ENCODE results near the gene UCHL5. TPM values are rescaled to one million over a fixed set of nuclear protein-coding genes. Genes with fewer than 3 reads are reported as not detected.

Gene UCHL5
- total RNA-seq, 4 donors from 2014 or later: 26.0 to 40.6 (median 30.7) TPM

GRCh38 chr1:193009501-193009900, 49.7 kb downstream of the UCHL5 start:
- H3K4me1 ChIP-seq: peaks cover 10 to 15% of the 10 kb centered on the region in 2 donors
- in situ Hi-C loops (cut with MboI; ENCODE audit: low sequenced_read_pairs in 4 of 4): loop anchor here in 2 of 4 donors (25.0 kb wide), 2 partner anchors 197 to 547 kb away; partner anchors contain the start of gene RGS2 (in 1 of the 2)

DNA sequence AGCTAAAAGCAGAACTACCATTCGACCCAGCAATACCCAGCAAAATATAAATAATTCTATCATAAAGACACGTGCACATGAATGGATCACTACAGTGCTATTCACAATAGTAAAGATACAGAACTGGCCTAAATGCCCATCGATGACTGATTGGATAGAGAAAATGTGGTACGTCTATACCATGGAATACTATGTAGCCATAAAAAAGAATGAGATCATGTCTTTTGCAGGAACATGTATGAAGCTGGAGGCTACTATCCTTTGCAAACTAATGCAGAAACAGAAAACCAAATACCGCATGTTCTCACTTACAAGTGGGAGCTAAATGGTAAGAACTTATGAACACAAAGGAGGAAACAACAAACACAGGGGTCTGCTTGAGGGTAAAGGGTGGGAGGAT, 53.4 kb downstream of the UCHL5 start:
- Histone ChIP-seq H3K27ac (no peak overlapping the region), H3K4me1 (no peaks in the 10 kb centered on the region), H3K9me3 (no peaks in the 10 kb centered on the region), H3K4me3 (no peak overlapping the region), H3K27me3 (no peaks in the 10 kb centered on the region), H3K36me3 (peaks cover 0 to 11% of the 10 kb centered on the region in 2 donors)
- DNase-seq (no peak), ATAC-seq (no peak)
- intact Hi-C loops (cut with DNase I; ENCODE audit: low total_unique reads): no loop called here
- TF ChIP-seq, protein P1, sequence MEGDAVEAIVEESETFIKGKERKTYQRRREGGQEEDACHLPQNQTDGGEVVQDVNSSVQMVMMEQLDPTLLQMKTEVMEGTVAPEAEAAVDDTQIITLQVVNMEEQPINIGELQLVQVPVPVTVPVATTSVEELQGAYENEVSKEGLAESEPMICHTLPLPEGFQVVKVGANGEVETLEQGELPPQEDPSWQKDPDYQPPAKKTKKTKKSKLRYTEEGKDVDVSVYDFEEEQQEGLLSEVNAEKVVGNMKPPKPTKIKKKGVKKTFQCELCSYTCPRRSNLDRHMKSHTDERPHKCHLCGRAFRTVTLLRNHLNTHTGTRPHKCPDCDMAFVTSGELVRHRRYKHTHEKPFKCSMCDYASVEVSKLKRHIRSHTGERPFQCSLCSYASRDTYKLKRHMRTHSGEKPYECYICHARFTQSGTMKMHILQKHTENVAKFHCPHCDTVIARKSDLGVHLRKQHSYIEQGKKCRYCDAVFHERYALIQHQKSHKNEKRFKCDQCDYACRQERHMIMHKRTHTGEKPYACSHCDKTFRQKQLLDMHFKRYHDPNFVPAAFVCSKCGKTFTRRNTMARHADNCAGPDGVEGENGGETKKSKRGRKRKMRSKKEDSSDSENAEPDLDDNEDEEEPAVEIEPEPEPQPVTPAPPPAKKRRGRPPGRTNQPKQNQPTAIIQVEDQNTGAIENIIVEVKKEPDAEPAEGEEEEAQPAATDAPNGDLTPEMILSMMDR (IDR thresholded peaks at IDR 0.05 in 4 of 5, conservative IDR thresholded peaks at IDR 0.05 in 1 of 5): no peak
- no peak for TF ChIP-seq POLR2A (IDR thresholded peaks at IDR 0.05)
- in situ Hi-C loops (cut with MboI; ENCODE audit: low sequenced_read_pairs in 4 of 4): loop anchor here in 2 of 4 donors (25.0 kb wide), 2 partner anchors 193 to 543 kb away; partner anchors contain the start of gene RGS2 (in 1 of the 2)

More at GRCh38 chr1:193009501-193009900, 49.7 kb downstream of the UCHL5 start:
- Histone ChIP-seq H3K4me3 (no peak overlapping the region), H3K27me3 (no peaks in the 10 kb centered on the region), H3K27ac (no peak overlapping the region), H3K36me3 (no peaks in the 10 kb centered on the region), H3K9me3 (no peaks in the 10 kb centered on the region)
- intact Hi-C loops (cut with DNase I; ENCODE audit: low total_unique reads): no loop called here
- no peak for DNase-seq
- no peak for ATAC-seq
- no peak for TF ChIP-seq POLR2A (IDR thresholded peaks at IDR 0.05)
- TF ChIP-seq, protein P1 (IDR thresholded peaks at IDR 0.05 in 4 of 5, conservative IDR thresholded peaks at IDR 0.05 in 1 of 5): no peak

DNA sequence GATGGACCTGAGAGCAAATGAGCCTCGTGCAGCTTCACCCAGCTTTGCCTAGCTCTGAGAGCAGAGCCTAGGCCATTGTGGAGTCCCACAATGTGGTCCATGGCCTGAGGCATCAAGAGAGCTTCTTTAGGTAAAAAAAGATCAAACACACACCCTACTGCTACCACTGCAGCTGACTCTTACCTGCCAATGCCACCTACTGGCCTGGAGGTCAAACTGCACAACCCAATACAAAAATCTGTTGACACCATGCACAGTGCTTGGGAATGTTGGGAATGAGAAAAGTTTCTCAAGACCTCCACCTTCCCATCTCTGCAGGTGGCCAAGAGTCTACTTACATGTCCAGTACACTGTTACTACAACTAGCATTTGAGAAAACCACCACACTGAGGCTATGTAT, 60.6 kb downstream of the UCHL5 start:
- Histone ChIP-seq H3K9me3 (no peaks in the 10 kb centered on the region), H3K27ac (no peak overlapping the region), H3K36me3 (peaks cover 0 to 22% of the 10 kb centered on the region in 2 donors), H3K4me1 (no peaks in the 10 kb centered on the region), H3K27me3 (no peaks in the 10 kb centered on the region), H3K4me3 (no peak overlapping the region)
- TF ChIP-seq, protein P1 (IDR thresholded peaks at IDR 0.05 in 4 of 5, conservative IDR thresholded peaks at IDR 0.05 in 1 of 5): no peak
- no peak for TF ChIP-seq POLR2A (IDR thresholded peaks at IDR 0.05)
- in situ Hi-C loops (cut with MboI; ENCODE audit: low sequenced_read_pairs in 4 of 4): no loop called here
- DNase-seq (no peak), ATAC-seq (no peak)
- intact Hi-C loops (cut with DNase I; ENCODE audit: low total_unique reads): no loop called here

- TF ChIP-seq POLR2A (IDR thresholded peaks at IDR 0.05): no peak
- TF ChIP-seq, protein P1 (IDR thresholded peaks at IDR 0.05 in 4 of 5, conservative IDR thresholded peaks at IDR 0.05 in 1 of 5): no peak
- intact Hi-C loops (cut with DNase I; ENCODE audit: low total_unique reads) (no loop called here), in situ Hi-C loops (cut with MboI; ENCODE audit: low sequenced_read_pairs in 4 of 4) (no loop called here)
- no peak for DNase-seq
- H3K4me3 ChIP-seq: no peak overlapping the region
- no peak for ATAC-seq
- H3K36me3 ChIP-seq: peaks cover 0 to 13% of the 10 kb centered on the region in 2 donors
- no peaks in the 10 kb centered on the region for H3K27me3 ChIP-seq
- no peak overlapping the region for H3K27ac ChIP-seq
- H3K9me3 ChIP-seq: no peaks in the 10 kb centered on the region
- H3K4me1 ChIP-seq: no peaks in the 10 kb centered on the region
Observed at GRCh38 chr1:192994141-192994540, 65.0 kb downstream of the UCHL5 start.
